GM12864 (cell line): ENCODE data around the gene HNRNPU.
A peak's percentile ranks its signal among the peaks of the same experiment; 100 is the strongest.

Source experiments
- DNase-seq: peaks from one replicate; pipeline ENCODE4 v3.0.0-alpha.2; 2011; ENCODE audit warnings: low read depth
- H3K4me3 ChIP-seq: 2 replicates; pipeline ENCODE4 v1.5.1; 2011; ENCODE audit warnings: mild to moderate bottlenecking, low read depth, low read length, control low read depth
- CTCF ChIP-seq: IDR thresholded peaks from 2 replicates; pipeline ENCODE4 v1.5.1; 2011; ENCODE audit warnings: low read depth, mild to moderate bottlenecking, moderate library complexity, low read length, control low read depth, inconsistent platforms; ENCODE audit errors: missing control alignments

HNRNPU gene

GRCh38 chr1:244869364-244869827 lies 5.1 kb upstream of the HNRNPU start:
- no peak for DNase-seq
- no peak for TF ChIP-seq CTCF
- no peak overlapping the region for H3K4me3 ChIP-seq

- no peak overlapping the region for H3K4me3 ChIP-seq
- DNase-seq, result no peak
- no peak for TF ChIP-seq CTCF
Measured at GRCh38 chr1:244868484-244869363, 4.4 kb upstream of the HNRNPU start.

GRCh38 chr1:244866355-244866754 lies 2.0 kb upstream of the HNRNPU start:
- no peak for TF ChIP-seq CTCF
- H3K4me3 ChIP-seq, result no peak overlapping the region
- DNase-seq, result no peak

- TF ChIP-seq CTCF, result no peak
- H3K4me3 ChIP-seq, result no peak overlapping the region
- DNase-seq, result no peak
Measured at GRCh38 chr1:244865820-244866219, 1.5 kb upstream of the HNRNPU start.

GRCh38 chr1:244865028-244865371 lies 657 bp upstream of the HNRNPU start:
- TF ChIP-seq CTCF, result no peak
- DNase-seq, result no peak

GRCh38 chr1:244863491-244864252 lies 671 bp downstream of the HNRNPU start:
- peak overlapping the region; percentile 100 for H3K4me3 ChIP-seq
- no peak for DNase-seq
- TF ChIP-seq CTCF, result no peak

More at GRCh38 chr1:244865028-244865371, 657 bp upstream of the HNRNPU start:
- H3K4me3 ChIP-seq, result peak overlapping the region; percentile 100
